GM21360 (cell line): Measurements from ENCODE around the gene JPH4.
"Not testable (repeated sequence)": the region's sequence is repeated elsewhere in the genome, so short reads cannot be mapped to it uniquely, and the experiment has no call there.

Experiments
- ATAC-seq: cut with Tn5 transposase; IDR thresholded peaks from one replicate; pipeline ENCODE4 v1.9.1; 2021; ENCODE audit warnings: mild to moderate bottlenecking, moderate library complexity; ENCODE audit not compliant: unreplicated experiment

The JPH4 gene

DNA sequence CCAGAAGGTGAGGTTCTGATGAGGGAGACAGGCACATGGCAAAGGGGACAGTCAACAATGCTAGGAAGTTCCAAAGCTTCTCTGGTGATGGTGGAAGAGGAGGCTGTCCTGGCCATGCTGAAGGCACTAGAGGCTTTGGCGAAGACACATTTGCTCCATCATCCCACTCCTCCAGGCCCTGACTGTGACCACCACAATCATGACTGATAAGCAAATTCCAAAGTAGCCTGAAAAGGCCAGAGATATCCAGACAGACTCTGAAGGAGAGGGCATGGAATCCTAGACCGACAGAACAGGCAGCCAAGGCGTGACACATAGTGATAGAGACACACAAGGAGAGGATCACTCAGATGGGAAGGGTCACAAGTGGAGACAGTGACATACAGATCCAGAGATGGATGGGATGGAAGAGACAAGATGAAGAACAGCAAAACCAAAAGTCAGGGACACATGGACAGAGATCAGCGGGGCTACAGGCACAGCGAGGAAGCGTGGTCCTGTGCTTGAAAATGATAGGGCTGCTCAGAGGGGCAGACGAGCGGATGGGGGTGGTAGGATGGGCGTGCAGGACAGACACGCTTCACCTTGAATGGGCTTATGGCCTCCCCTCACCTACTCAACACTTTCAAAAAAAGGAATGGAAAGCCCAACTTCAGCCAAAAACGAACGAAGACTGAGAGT is 28.3 kb downstream of the JPH4 start:
- ATAC-seq = no peak

DNA sequence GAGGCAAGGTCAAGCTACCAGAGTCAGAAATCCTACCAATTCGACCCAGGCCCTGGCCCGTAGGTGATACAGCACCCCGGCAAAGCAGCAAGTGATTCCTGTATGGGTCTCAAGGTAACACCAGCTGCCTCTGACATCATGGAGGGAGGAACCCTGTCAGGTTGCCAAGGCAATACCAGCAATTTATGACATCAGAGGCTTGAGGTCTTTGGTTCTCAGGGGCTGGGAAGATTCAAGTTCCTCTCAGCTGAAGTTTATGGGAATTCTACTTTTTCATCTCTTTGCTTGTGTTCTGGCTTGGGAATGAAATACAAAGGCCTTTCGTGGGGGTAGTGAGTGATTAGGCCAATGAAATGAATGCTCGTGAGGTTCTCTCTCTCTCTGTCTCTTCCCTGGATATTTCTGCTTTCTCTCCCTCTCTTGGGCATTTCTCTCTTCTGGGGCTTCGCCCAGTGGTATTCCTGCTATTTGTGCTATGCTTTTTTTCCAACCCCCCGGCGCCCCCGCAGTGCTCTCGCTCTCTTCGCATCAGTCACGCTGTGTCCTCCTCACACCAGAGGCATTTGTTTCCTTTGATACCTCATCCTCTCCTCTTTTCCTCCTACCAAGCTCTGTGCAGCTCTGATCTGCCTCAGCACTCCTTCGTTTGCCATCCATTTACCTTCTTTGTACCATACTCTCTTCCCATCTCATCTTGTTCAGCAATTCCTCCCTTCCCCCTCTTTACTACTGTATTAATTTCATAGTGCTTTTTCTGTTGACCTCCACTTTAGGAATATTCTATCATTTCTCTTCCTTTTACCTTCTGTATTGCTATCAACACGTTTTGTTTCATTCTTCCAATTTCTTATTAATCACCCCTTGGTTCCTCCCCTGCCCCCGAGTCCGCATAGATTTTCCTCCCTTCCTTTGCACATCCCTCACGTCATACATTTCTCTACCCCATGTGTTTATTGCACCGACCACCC is 30.0 kb downstream of the JPH4 start:
- ATAC-seq = no peak

DNA sequence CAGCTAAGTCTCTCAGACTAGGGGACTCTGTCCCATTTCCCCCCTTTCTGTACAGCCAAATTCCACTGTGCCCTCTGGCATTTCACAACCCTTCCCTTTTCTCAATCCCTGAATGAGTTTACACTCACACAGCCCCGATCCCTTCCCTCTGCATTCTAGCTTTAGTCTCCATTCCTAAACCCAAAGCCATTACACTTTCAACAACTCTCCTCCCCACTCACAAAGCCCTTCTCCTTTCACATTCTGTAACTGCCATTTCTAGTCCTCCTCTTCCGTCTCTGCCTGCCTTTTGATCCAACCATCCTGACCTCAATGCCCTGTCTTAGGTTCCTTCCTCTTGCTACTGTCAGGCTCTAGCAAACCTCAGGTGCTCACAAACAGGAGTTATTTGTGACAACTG is 30.7 kb downstream of the JPH4 start:
- ATAC-seq = no peak

DNA sequence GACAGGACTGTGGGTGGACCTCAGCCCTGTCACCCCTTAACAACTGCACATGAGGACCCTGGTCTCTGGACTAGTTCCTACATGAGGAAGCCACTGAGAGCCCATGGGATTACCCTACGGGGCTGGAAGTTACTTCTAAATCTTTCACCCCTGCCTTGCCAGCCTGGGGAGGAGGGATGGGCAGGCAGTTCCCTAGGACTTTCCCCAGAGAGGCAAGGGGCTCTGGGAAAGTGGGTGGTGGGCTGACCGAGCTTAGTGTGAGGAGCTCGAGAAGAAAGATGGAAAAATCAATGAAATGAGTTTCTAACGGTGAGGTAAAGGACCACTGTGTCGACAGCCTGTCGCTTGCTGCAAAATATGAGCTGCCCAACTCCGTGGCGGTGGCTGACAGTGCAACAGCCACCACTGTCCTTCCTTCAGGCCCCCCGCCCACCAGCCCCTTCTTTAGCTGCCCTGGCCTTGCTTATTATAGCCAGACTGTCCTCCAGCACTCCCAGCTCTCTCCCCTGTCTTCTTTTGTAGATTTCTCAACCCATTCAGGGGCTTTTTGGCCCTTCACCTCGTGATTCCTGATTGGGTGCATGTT is 32.0 kb downstream of the JPH4 start:
- no peak for ATAC-seq

DNA sequence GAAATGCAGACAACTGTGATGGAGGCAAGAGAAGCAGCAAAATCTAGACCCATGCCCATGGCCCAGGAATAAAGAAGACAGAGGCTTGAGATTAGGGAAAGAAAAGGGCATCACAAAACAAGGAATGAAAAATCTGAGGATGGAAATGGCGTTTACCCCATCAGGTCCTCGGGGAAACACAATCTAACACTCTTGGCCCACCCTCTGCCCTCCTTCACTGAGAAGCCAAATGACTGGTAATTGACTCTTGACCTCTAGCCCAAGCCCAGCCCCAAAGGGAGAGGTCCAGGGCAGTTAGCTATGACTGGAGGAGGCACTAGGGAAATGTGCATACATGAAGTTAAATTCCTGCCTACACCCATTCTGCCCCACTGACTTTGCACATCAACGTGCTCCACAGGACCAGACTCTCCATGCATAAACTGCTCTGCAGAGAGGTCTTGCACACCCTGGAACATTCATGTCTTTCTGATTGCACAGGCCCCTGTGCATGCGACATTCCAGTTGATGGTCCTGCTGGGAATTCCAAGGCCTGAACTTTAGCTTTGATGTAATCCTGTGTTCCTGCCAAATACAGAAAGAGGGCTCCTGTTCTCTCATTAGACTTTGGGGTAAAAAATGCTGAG is 32.7 kb downstream of the JPH4 start:
- ATAC-seq = no peak

DNA sequence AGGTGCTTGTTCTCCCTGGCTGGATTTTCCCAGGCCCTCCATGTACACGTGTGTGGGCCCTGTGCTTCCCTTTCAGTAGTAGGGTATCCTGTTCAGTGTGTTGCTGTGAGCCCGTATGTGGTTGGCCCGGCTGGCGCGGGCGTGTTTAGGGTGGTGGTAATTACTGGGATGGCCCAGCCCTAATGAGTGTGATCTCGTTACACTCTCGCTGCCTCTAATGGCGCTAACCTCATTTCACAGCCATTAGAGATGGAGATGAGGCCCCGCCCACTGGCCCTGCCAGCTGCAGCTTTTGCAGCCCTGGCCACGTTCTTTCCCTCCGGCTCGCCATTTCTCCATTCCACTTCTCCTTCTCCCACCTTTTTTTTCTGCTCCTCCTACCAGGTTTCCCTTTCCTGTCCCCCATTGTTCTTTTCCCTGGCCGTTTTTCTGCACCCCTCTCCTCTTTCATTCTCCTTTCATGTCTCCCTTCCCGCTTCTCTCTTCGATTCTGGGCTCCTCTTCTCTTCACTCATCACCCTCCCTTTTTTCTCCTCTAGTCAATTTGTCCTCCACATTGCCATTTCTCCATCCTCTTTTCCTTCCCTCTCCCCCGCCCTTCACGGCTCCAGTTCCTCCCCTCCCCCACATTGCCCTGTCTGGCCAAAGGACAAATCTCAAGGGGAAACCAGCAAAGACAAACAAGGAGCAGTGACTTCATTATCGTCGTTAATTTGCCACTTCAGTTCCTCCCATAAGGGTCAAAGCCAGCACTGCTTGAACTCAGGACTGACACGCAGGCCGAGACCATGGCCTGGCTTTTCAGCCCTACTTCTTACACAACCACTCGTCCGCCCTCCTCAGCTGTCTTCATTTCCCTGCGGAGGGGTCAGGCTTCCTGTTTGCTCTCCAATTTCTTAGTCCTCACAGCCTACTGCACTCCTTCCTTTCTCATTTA is 33.8 kb downstream of the JPH4 start:
- no peak for ATAC-seq

DNA sequence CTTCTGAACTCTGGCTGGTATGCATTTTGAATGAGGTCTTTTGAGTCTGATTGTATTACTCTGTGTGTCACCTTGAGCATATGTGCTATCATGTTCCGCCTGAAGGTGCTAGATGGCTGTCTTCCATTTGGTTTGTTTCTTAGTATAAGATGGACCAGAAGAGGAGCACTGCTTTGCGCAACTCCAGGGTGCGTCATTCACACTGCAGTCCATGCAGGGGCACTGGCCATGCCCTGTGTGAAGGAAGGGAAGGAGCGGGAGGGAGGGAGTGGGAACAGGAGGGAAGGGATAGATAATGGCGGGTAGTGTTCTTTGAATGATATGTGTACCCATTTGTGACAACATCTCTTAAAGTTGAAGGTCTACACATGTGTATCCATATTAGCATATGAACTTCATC is 35.2 kb downstream of the JPH4 start:
- ATAC-seq = no peak

DNA sequence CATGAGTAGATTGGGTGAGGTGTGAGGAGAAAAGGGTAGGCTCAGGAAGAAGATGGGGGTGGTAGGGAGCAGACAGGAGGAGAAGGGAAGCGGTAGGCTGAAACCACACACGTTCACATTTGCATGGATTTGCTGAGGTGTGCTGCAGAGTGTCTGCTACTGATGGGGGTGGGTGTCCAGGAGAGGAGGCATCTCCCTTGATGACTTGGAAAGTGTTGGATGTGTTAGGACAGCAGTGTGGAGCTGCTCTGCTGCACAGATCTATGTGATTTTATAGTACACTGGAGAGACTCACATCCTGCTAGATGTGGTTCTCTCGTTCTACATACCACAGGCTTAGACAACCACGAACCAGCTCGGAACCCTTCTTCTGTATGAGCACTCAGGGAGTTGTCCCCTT is 36.3 kb downstream of the JPH4 start:
- no peak for ATAC-seq

DNA sequence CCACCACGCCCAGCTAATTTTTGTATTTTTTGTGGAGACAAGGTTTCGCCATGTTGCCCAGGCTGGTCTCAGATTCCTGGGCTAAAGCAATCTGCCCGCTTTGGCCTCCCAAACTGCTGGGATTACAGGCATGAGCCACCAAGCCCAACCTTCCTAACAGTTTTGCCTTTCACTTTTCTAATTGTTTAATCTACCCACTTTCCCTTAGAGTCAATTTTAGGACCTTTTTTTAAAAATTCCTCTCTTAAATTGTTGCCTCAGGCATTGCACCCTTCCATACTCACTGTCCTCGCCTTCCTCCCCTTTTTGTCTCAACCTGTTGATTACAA is 38.5 kb downstream of the JPH4 start:
- ATAC-seq = no peak

DNA sequence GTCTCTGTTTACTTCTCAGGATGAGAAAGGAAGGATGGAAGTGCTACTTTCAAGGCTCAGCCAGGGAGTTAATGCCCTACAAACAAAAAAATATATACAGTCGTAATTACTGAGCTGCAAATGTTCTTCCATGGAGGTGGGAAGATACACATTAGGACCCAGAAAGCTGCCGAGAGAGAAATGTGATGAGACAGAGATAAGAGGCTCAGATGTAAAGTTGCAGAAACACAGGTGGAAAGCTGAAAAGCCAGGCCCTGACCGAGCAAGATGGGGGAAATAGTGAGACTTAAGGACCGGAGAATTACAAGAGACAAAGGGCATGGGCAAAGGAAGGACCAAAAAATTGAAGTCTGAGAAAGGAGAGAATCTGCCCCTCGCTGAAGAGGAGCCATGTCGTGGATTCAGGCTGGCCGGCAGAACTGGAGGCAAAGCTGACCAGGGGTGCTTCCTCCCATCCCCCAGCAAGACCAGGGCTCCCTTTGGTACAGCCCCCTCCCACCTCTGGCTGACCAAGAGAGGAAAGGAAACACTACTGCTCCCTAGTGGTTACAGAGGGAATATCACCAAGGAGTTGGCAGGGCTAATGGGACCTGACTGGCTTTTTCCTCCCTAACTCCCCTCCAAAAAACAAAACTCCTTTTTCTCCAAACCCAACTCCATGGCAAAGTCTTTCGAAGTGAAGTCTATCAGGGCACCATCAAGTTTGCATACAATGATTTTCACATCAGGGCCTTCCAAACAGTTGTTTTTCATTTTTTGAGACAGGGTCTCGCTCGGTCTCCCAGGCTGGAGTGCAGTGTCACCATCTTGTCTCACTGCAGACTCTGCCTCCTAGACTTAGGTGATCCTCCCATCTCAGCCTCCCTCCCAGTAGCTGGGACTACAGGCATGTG is 39.1 kb downstream of the JPH4 start:
- no peak for ATAC-seq

DNA sequence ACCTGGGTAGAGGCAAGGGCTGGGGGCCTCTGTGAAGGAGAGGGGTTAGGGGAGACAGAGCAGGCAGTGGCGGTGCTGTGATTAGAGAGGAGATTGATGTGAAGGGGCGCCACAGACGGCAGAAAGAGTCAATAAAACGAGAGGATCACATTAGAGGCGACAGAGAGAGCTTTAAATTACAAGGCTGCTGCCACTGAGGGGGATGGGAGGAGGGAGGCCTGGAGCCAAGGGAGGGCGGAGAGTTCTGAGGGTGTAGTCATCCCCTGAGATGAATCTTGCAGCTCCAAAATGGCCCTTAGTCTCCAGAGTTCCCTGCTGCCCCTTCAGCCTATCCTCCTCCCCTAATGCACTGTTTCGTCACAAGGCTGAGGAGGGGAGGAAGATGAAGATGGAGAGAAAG is 39.8 kb downstream of the JPH4 start:
- no peak for ATAC-seq

DNA sequence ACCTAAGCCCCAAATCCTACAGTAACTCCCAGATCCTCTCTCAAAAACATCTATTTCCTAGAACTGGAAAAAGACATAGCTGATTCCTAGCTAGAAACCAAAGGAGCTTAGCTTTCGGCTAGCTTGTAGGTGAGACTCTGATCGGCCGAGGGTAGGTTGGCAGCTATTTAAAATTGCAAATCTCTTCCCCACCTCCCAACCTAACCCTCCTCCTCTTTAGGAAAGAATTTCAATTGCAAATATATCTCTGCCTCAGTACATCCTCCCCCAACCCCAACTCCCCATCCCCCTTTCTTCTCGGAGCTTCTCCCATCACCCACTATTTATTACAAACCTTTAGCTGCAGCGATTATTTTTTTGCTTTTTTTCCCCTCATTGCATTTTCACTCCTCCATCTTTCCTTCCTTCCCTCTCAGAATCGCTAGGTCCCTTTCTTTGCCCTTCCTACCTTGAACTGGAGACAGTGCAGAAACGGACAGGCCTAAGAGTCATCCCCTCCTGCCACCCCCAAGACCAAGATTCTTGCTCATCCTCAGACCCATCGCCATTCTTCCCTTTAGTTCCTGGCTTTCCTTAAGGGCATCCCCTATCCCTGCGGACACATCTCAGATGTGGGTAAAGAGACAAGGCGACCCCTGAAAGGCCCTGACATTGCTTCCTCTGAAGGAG is 40.4 kb downstream of the JPH4 start:
- ATAC-seq = no peak

DNA sequence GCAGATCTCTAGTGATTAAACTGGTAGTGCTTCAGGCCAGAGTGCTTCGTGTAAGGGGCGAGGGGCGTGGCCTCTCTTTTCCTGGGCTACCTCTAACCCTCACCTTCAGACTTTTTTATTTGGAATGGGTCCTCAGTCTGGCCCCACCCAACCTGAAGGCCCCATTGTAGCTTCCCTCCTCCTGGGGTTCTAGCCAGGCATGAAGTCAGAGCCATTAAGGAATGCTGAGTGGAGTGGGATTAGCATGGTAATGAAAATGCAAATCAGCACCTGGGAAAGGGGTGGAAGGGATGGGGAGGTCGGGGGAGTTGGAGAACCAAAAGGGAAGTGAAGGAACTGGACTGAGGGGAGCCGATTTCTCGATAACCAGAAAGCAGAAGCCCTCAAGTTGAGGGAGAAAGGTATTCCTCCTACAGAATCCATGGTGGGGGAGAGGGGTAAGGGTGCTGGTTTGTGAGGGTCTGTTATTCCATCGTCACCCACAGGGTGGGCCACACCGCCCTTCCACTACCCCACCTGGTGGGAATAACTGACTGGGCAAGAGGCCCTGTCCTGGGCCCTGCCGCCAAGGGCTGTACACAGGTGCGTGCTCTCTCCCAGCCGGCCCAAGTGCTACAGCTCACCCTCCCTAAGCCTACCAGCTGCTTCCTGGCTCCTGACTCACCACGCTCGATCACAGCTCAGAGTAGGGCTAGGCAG is 41.1 kb downstream of the JPH4 start:
- ATAC-seq = no peak

DNA sequence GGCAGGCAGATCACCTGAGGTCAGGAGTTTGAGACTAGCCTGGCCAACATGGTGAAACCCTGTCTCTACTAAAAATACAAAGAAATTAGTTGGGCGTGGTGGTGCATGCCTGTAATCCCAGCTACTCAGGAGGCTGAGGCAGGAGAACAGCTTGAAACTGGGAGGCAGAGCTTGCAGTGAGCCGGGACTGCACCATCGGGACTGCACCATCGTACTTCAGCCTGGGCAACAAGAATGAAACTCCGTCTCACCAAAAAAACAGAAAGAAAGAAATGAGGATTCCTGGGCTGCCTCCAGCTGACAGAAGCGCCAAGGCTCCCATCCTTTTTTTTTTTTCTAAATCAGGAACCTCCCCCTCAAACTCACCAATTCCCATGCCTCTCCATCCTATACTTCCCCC is 41.7 kb downstream of the JPH4 start:
- not testable (repeated sequence) for ATAC-seq

DNA sequence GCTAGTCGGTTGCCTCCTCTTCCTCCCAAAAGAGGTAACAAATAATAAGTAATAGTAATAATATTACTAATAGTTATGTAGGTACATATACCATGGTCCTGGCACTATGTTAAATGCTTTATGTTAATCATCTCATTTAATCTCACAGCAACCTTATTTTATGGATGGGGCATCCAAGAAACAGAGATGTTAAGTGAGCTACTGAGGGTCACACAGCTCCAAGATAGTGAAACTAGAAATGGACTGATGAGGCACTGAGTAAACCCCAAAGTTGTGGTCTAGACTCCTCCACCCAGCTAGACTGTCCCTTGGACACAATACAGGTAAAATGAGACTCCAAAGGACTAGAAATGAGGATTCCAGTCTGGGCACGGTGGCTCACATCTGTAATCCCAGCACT is 42.1 kb downstream of the JPH4 start:
- ATAC-seq = no peak

DNA sequence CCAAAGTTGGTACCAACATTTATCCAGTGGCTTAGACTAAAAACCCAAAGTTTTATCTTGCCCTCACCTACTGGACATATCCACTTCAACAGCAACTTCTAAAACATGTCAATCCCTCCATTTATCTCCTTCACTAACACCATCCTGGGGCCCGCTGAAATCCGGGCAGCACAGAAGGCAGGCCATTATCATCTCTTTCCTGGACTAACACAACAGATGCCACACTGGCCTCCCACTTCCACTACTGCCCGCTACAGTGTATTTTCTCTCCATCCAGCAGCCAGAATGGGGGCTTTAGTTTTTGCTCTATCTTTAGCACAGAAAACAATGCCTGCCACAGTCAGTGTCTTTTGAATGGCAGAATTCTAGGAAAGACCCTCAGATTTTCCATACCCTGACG is 42.6 kb downstream of the JPH4 start:
- no peak for ATAC-seq

DNA sequence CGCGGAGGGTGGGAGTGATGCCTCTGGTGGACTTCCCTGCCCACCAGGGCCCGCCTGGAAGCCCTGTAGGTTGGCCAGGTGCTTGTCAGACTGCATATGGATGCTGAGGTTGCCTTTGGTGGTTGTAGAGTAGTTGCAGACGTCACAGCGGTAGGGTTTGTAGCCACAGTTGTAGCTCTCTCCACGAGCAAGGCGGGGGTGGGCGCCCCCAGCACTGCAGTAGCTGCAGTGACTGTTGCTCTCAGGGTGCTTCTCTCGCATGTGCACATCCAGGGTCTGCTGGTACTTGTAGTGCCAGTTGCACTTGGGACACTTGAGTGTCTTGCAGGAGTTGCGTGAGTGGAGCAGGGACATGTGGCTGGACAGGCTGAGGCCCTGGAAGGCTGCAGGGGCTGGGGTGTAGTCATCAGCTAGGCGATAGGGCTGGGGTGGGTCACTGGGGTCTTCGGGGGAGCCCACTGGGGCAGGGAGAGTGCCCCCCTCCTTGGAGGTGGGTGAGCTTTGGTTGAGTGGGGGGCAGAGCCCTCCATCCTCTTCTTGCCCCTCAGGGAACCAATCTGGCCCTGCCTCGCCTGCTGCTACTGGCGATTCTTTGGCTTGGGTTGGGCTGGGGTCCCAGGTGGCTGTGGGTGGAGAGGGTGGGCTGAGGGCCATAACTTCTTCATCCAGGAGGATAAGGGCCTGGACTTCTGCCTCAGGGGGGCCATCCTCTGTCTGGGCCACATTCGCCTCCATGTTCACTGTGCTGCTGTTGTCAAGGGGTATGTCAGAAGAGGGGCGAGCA is 44.7 kb downstream of the JPH4 start:
- no peak for ATAC-seq

DNA sequence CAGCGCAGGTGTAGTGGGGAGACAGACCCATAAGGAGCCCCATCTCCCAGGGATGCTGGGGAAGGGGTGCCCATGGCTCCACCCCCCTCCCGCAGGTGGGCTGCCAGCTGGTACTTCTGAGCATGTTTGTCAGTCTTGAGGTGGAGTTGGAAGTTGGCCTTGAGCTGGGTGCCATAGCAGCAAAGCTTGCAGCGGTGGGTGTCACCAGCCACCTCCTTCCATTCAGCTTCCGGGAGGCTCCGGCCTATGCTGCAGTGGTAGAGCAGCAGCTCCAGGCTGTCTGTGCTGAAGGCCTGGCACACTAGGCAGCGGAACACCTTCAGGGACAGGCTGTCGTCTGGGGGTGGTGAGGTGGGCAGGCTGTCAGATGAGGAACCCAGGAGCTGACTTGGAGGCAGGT is 45.9 kb downstream of the JPH4 start:
- no peak for ATAC-seq
